Hypothalamus (tissue), 51 donors: ENCODE results near the gene ECI1.
"Not testable (repeated sequence)": the region's sequence is repeated elsewhere in the genome, so short reads cannot be mapped to it uniquely, and the experiment has no call there.

ENCODE experiments used
- DNase-seq, 51 donors: peaks; one replicate each; lab custom pipeline; 2025; lab: John Stamatoyannopoulos, UW

ECI1 gene

GRCh38 chr16:2258530-2258929, 7.1 kb upstream of the ECI1 start:
- DNase-seq: not testable (repeated sequence)

- DNase-seq: no peak
These were observed 6.3 kb upstream of the ECI1 start for GRCh38 chr16:2257726-2258125.

GRCh38 chr16:2256531-2257140, 5.2 kb upstream of the ECI1 start:
- DNase-seq: no peak

GRCh38 chr16:2253293-2253692, 1.9 kb upstream of the ECI1 start:
- DNase-seq: no peak

- no peak for DNase-seq
These were observed 1.4 kb upstream of the ECI1 start for GRCh38 chr16:2252806-2253148.

- DNase-seq: peak in 1 of 51 donors; percentile 5
These were observed 613 bp downstream of the ECI1 start for GRCh38 chr16:2250652-2251295.

- DNase-seq: no peak
These were observed 5.0 kb downstream of the ECI1 start for GRCh38 chr16:2246301-2246885.

- DNase-seq: no peak
These were observed 6.2 kb downstream of the ECI1 start for GRCh38 chr16:2244926-2245795.

GRCh38 chr16:2244301-2244700, 7.1 kb downstream of the ECI1 start:
- no peak for DNase-seq

- no peak for DNase-seq
These were observed 7.6 kb downstream of the ECI1 start for GRCh38 chr16:2243781-2244180.

GRCh38 chr16:2243031-2243528, 8.3 kb downstream of the ECI1 start:
- DNase-seq: no peak

- peak in 1 of 51 donors; percentile 33 for DNase-seq
These were observed 8.8 kb downstream of the ECI1 start for GRCh38 chr16:2242598-2242997.

- not testable (repeated sequence) for DNase-seq
These were observed 11.1 kb downstream of the ECI1 start for GRCh38 chr16:2240331-2240730.

GRCh38 chr16:2238838-2239675, 12.3 kb downstream of the ECI1 start:
- no peak for DNase-seq

- DNase-seq: no peak
These were observed 13.1 kb downstream of the ECI1 start for GRCh38 chr16:2238150-2238837.

- no peak for DNase-seq
These were observed 13.8 kb downstream of the ECI1 start for GRCh38 chr16:2237493-2238149.

GRCh38 chr16:2237102-2237482, 14.3 kb downstream of the ECI1 start:
- DNase-seq: no peak

- no peak for DNase-seq
These were observed 14.9 kb downstream of the ECI1 start, which contains the start of gene DNASE1L2 for GRCh38 chr16:2236337-2237101. Gene DNASE1L2 (plus strand): TSS chr16:2236444. CDS start chr16:2236817, 373 bp downstream.
